Chondrocyte (in vitro differentiated cells): Measurements from ENCODE around the gene XPR1. TPM values are rescaled to one million over a fixed set of nuclear protein-coding genes. Genes with fewer than 3 reads are reported as not detected.

Source experiments
- DNase-seq: peaks from one replicate; pipeline ENCODE4 v3.0.0; 2021; ENCODE audit warnings: mixed read lengths, low spot score
- H3K27ac Mint-ChIP-seq: one replicate; pipeline ENCODE4 v1.8.0; 2021; ENCODE audit warnings: mild to moderate bottlenecking, moderate library complexity, mixed read lengths; ENCODE audit not compliant: unreplicated experiment
- H3K27me3 Mint-ChIP-seq: 2 replicates; pipeline ENCODE4 v1.8.0; 2021; ENCODE audit warnings: low read depth, mixed read lengths
- H3K36me3 Mint-ChIP-seq: 2 replicates; pipeline ENCODE4 v1.8.0; 2021; ENCODE audit warnings: low read depth, mixed read lengths
- H3K4me1 Mint-ChIP-seq: 2 replicates; pipeline ENCODE4 v1.8.0; 2021; ENCODE audit warnings: low read depth, mild to moderate bottlenecking, mixed read lengths
- H3K4me3 Mint-ChIP-seq: one replicate; pipeline ENCODE4 v1.8.0; 2021; ENCODE audit warnings: mild to moderate bottlenecking, moderate library complexity, mixed read lengths; ENCODE audit not compliant: unreplicated experiment
- H3K9me3 Mint-ChIP-seq: 2 replicates; pipeline ENCODE4 v1.8.0; 2021; ENCODE audit warnings: low read depth, mixed read lengths
- CTCF ChIP-seq: fragments of 200-600 bp; sonication (generic); IDR thresholded peaks from 2 replicates; pipeline ENCODE4 v1.5.0; 2021; ENCODE audit warnings: antibody characterized with exemption, mild to moderate bottlenecking, moderate library complexity
- total RNA-seq: library from RNA; stranded (reverse); gene quantifications from 3 replicates; pipeline ENCODE4 v1.2.1, GENCODE V29; 2021

The XPR1 gene
- total RNA-seq, 1 donor from 2014 or later: 24.9 TPM

- no peak overlapping the region for H3K4me3 Mint-ChIP-seq
- no peaks in the 10 kb centered on the region for H3K9me3 Mint-ChIP-seq
- H3K27me3 Mint-ChIP-seq: no peaks in the 10 kb centered on the region
- no peak overlapping the region for H3K27ac Mint-ChIP-seq
- H3K4me1 Mint-ChIP-seq: peaks cover 4% of the 10 kb centered on the region
- peak; percentile 67 for DNase-seq
- TF ChIP-seq CTCF: no peak
- peaks cover 10% of the 10 kb centered on the region for H3K36me3 Mint-ChIP-seq
Measured at GRCh38 chr1:180937624-180938225, 305.9 kb downstream of the XPR1 start.

GRCh38 chr1:180939073-180939710 is 307.4 kb downstream of the XPR1 start:
- H3K9me3 Mint-ChIP-seq: no peaks in the 10 kb centered on the region
- H3K27ac Mint-ChIP-seq: no peak overlapping the region
- peaks cover 4% of the 10 kb centered on the region for H3K4me1 Mint-ChIP-seq
- no peak overlapping the region for H3K4me3 Mint-ChIP-seq
- H3K36me3 Mint-ChIP-seq: peaks cover 10% of the 10 kb centered on the region
- peak; percentile 69 for DNase-seq
- TF ChIP-seq CTCF: no peak
- no peaks in the 10 kb centered on the region for H3K27me3 Mint-ChIP-seq

- TF ChIP-seq CTCF: no peak
- Mint-ChIP-seq H3K27me3 (no peaks in the 10 kb centered on the region), H3K9me3 (no peaks in the 10 kb centered on the region), H3K4me3 (no peak overlapping the region), H3K4me1 (peaks cover under 1% of the 10 kb centered on the region), H3K36me3 (peaks cover 10% of the 10 kb centered on the region), H3K27ac (no peak overlapping the region)
- DNase-seq: peak; percentile 47
Measured at GRCh38 chr1:180939711-180940103, 307.9 kb downstream of the XPR1 start.

Other genes with a start within 250 kb of the XPR1 start
- gene ACBD6, start 129.4 kb upstream of the XPR1 start, total RNA-seq: 43.1 to 55.0 TPM (median 43.4 TPM) in 3 replicates
- gene OVAAL, start 73.1 kb upstream of the XPR1 start, total RNA-seq: not detected in 3 replicates